Epidermal melanocyte (primary cell): Measurements from ENCODE around the gene SCGB1C2.
"Not testable (repeated sequence)": the region's sequence is repeated elsewhere in the genome, so short reads cannot be mapped to it uniquely, and the experiment has no call there.

ENCODE experiments used
- DNase-seq: peaks from one replicate; pipeline ENCODE4 v3.0.0; 2011; ENCODE audit warnings: low spot score; ENCODE audit not compliant: insufficient read length

The SCGB1C2 gene

GRCh38 chr17:137166-137807 is at the start of gene SCGB1C2:
TSS of gene SCGB1C2 (plus strand) at chr17:137569. CDS start at chr17:137591, 22 bp downstream.
- DNase-seq: not testable (repeated sequence)

- not testable (repeated sequence) for DNase-seq
These were observed 24.3 kb upstream of the SCGB1C2 start for GRCh38 chr17:113111-113510.

- DNase-seq: not testable (repeated sequence)
These were observed 18.9 kb upstream of the SCGB1C2 start for GRCh38 chr17:118339-118917.

GRCh38 chr17:133932-134331 is 3.4 kb upstream of the SCGB1C2 start:
- DNase-seq: not testable (repeated sequence)

- not testable (repeated sequence) for DNase-seq
These were observed 3.0 kb upstream of the SCGB1C2 start for GRCh38 chr17:134332-134785.

- not testable (repeated sequence) for DNase-seq
These were observed 2.3 kb upstream of the SCGB1C2 start for GRCh38 chr17:135022-135421.

GRCh38 chr17:135895-136294 is 1.5 kb upstream of the SCGB1C2 start:
- not testable (repeated sequence) for DNase-seq

- DNase-seq: not testable (repeated sequence)
These were observed 838 bp upstream of the SCGB1C2 start for GRCh38 chr17:136531-136930.

- not testable (repeated sequence) for DNase-seq
These were observed 2.2 kb downstream of the SCGB1C2 start for GRCh38 chr17:139401-140205.

- DNase-seq: no peak
These were observed 4.8 kb downstream of the SCGB1C2 start for GRCh38 chr17:142102-142661.

GRCh38 chr17:142876-143784 is 5.8 kb downstream of the SCGB1C2 start:
- no peak for DNase-seq

GRCh38 chr17:143785-144281 is 6.5 kb downstream of the SCGB1C2 start:
- peak; percentile 81 for DNase-seq

GRCh38 chr17:144936-145670 is 7.7 kb downstream of the SCGB1C2 start:
- DNase-seq: no peak

GRCh38 chr17:145671-146541 is 8.5 kb downstream of the SCGB1C2 start:
- no peak for DNase-seq

- DNase-seq: no peak
These were observed 9.2 kb downstream of the SCGB1C2 start for GRCh38 chr17:146546-146945.

GRCh38 chr17:146983-147761 is 9.8 kb downstream of the SCGB1C2 start:
- no peak for DNase-seq

- no peak for DNase-seq
These were observed 10.7 kb downstream of the SCGB1C2 start for GRCh38 chr17:147796-148740.
